Astrocyte (in vitro differentiated cells and primary cell): ENCODE results near the gene CCL22. TPM values are rescaled to one million over a fixed set of nuclear protein-coding genes. Genes with fewer than 3 reads are reported as not detected.

Experiments used
- DNase-seq: peaks from one replicate; pipeline ENCODE4 v3.0.0-alpha.2; 2010; ENCODE audit warnings: low read depth
- FAIRE-seq: peaks from 2 replicates; lab custom pipeline; 2011; peaks lifted over from hg19 to GRCh38; lab: Jason Lieb, UNC
- H2AFZ ChIP-seq: 2 replicates; pipeline ENCODE4 v1.6.0; 2012; ENCODE audit warnings: low read depth, low read length, inconsistent platforms
- H3K27ac ChIP-seq: 2 replicates; pipeline ENCODE4 v1.5.1; 2011; ENCODE audit warnings: low read depth, low read length, inconsistent platforms
- H3K27me3 ChIP-seq: 2 replicates; pipeline ENCODE4 v1.6.0; 2011; ENCODE audit warnings: low read length, inconsistent platforms; ENCODE audit not compliant: insufficient read depth
- H3K36me3 ChIP-seq: 2 replicates; pipeline ENCODE4 v1.5.1; 2011; ENCODE audit warnings: low read length, inconsistent platforms; ENCODE audit not compliant: insufficient read depth
- H3K4me1 ChIP-seq: 2 replicates; pipeline ENCODE4 v1.5.1; 2011; ENCODE audit warnings: low read length, inconsistent platforms; ENCODE audit not compliant: insufficient read depth
- H3K4me2 ChIP-seq: 2 replicates; pipeline ENCODE4 v1.6.0; 2012; ENCODE audit warnings: low read length, inconsistent platforms
- H3K4me3 ChIP-seq: 2 replicates; pipeline ENCODE4 v1.5.1; 2011; ENCODE audit warnings: low read depth, mild to moderate bottlenecking, low read length, inconsistent platforms; ENCODE audit not compliant: insufficient read depth
- H3K79me2 ChIP-seq: 2 replicates; pipeline ENCODE4 v1.6.0; 2012; ENCODE audit warnings: mild to moderate bottlenecking, low read length, inconsistent platforms; ENCODE audit not compliant: insufficient read depth
- H3K9ac ChIP-seq: 2 replicates; pipeline ENCODE4 v1.6.0; 2012; ENCODE audit warnings: mild to moderate bottlenecking, low read length, inconsistent platforms
- H3K9me3 ChIP-seq: 2 replicates; pipeline ENCODE4 v1.5.1; 2012; ENCODE audit warnings: low read depth, mild to moderate bottlenecking, low read length, inconsistent platforms; ENCODE audit not compliant: insufficient read depth
- H4K20me1 ChIP-seq: 2 replicates; pipeline ENCODE4 v1.6.0; 2012; ENCODE audit warnings: low read length, inconsistent platforms; ENCODE audit not compliant: insufficient read depth
- H3K27ac Mint-ChIP-seq: one replicate; pipeline ENCODE4 v1.8.0; 2021; ENCODE audit warnings: mild to moderate bottlenecking, mixed read lengths; ENCODE audit not compliant: unreplicated experiment
- H3K27me3 Mint-ChIP-seq: one replicate; pipeline ENCODE4 v1.8.0; 2021; ENCODE audit warnings: low read depth, mixed read lengths; ENCODE audit not compliant: unreplicated experiment
- H3K36me3 Mint-ChIP-seq: one replicate; pipeline ENCODE4 v1.8.0; 2021; ENCODE audit warnings: low read depth, mixed read lengths; ENCODE audit not compliant: unreplicated experiment
- H3K4me1 Mint-ChIP-seq: one replicate; pipeline ENCODE4 v1.8.0; 2021; ENCODE audit warnings: low read depth, mixed read lengths; ENCODE audit not compliant: unreplicated experiment
- H3K4me3 Mint-ChIP-seq: one replicate; pipeline ENCODE4 v1.8.0; 2021; ENCODE audit warnings: mild to moderate bottlenecking, moderate library complexity, mixed read lengths; ENCODE audit not compliant: unreplicated experiment
- H3K9me3 Mint-ChIP-seq: one replicate; pipeline ENCODE4 v1.8.0; 2021; ENCODE audit warnings: mild to moderate bottlenecking, mixed read lengths; ENCODE audit not compliant: unreplicated experiment
- CTCF ChIP-seq: IDR thresholded peaks from 2 replicates; pipeline ENCODE4 v1.5.1; 2011; ENCODE audit warnings: low read depth, mild to moderate bottlenecking, inconsistent platforms, low read length, moderate library complexity; ENCODE audit not compliant: insufficient read depth
- EZH2 ChIP-seq: IDR thresholded peaks from 2 replicates; pipeline ENCODE4 v1.6.1; 2012; ENCODE audit warnings: mild to moderate bottlenecking, low read length, inconsistent platforms; ENCODE audit not compliant: insufficient read depth
- total RNA-seq: library from RNA; stranded (reverse); gene quantifications from 2 replicates; pipeline ENCODE4 v1.2.1, GENCODE V29; 2021

The CCL22 gene
- total RNA-seq, 1 donor from 2014 or later: not detected

GRCh38 chr16:57345021-57345420 lies 13.6 kb upstream of the CCL22 start:
- H3K27me3 Mint-ChIP-seq: peaks cover 22% of the 10 kb centered on the region
- no peaks in the 10 kb centered on the region for H4K20me1 ChIP-seq
- H3K4me1 ChIP-seq: peaks cover 11% of the 10 kb centered on the region
- TF ChIP-seq CTCF (no peak), EZH2 (no peak)
- H3K4me3 Mint-ChIP-seq: no peak overlapping the region
- FAIRE-seq: no peak
- H3K36me3 Mint-ChIP-seq: no peaks in the 10 kb centered on the region
- DNase-seq: no peak
- H3K27me3 ChIP-seq: peaks cover 34% of the 10 kb centered on the region
- no peak overlapping the region for H3K4me2 ChIP-seq
- H2AFZ ChIP-seq: no peak overlapping the region
- no peak overlapping the region for H3K27ac ChIP-seq
- H3K9me3 Mint-ChIP-seq: peaks cover 18% of the 10 kb centered on the region
- H3K27ac Mint-ChIP-seq: no peak overlapping the region
- H3K9ac ChIP-seq: no peak overlapping the region
- H3K4me3 ChIP-seq: no peak overlapping the region
- peaks cover 18% of the 10 kb centered on the region for H3K4me1 Mint-ChIP-seq
- no peaks in the 10 kb centered on the region for H3K79me2 ChIP-seq
- H3K9me3 ChIP-seq: peaks cover 4% of the 10 kb centered on the region
- no peaks in the 10 kb centered on the region for H3K36me3 ChIP-seq

- no peak for TF ChIP-seq EZH2
- no peak for TF ChIP-seq CTCF
- Histone ChIP-seq H3K36me3 (no peaks in the 10 kb centered on the region), H3K27ac (no peak overlapping the region), H3K79me2 (no peaks in the 10 kb centered on the region), H3K27me3 (peaks cover 35% of the 10 kb centered on the region), H3K4me2 (no peak overlapping the region), H4K20me1 (no peaks in the 10 kb centered on the region), H3K4me3 (no peak overlapping the region), H2AFZ (no peak overlapping the region), H3K9ac (no peak overlapping the region), H3K9me3 (peaks cover 4% of the 10 kb centered on the region), H3K4me1 (peaks cover 11% of the 10 kb centered on the region)
- H3K4me3 Mint-ChIP-seq: no peak overlapping the region
- H3K27me3 Mint-ChIP-seq: peaks cover 22% of the 10 kb centered on the region
- H3K9me3 Mint-ChIP-seq: peaks cover 18% of the 10 kb centered on the region
- H3K36me3 Mint-ChIP-seq: no peaks in the 10 kb centered on the region
- H3K27ac Mint-ChIP-seq: no peak overlapping the region
- DNase-seq: no peak
- FAIRE-seq: no peak
- H3K4me1 Mint-ChIP-seq: peaks cover 15% of the 10 kb centered on the region
Measured at GRCh38 chr16:57345666-57346204, 12.8 kb upstream of the CCL22 start.

GRCh38 chr16:57347858-57348257 lies 10.7 kb upstream of the CCL22 start:
- DNase-seq: no peak
- Histone ChIP-seq H3K4me2 (no peak overlapping the region), H3K27ac (no peak overlapping the region), H3K9ac (no peak overlapping the region), H3K79me2 (no peaks in the 10 kb centered on the region), H4K20me1 (no peaks in the 10 kb centered on the region), H3K27me3 (peaks cover 35% of the 10 kb centered on the region), H3K9me3 (peaks cover 4% of the 10 kb centered on the region), H2AFZ (no peak overlapping the region), H3K4me3 (no peak overlapping the region), H3K4me1 (no peaks in the 10 kb centered on the region), H3K36me3 (no peaks in the 10 kb centered on the region)
- no peak for TF ChIP-seq EZH2
- no peak for TF ChIP-seq CTCF
- no peaks in the 10 kb centered on the region for H3K36me3 Mint-ChIP-seq
- no peak overlapping the region for H3K4me3 Mint-ChIP-seq
- no peak overlapping the region for H3K27ac Mint-ChIP-seq
- H3K9me3 Mint-ChIP-seq: peaks cover 16% of the 10 kb centered on the region
- no peak for FAIRE-seq
- no peaks in the 10 kb centered on the region for H3K4me1 Mint-ChIP-seq
- peaks cover 22% of the 10 kb centered on the region for H3K27me3 Mint-ChIP-seq
